ENCODE measurements around the gene ANKLE1. TPM values are rescaled to one million over a fixed set of nuclear protein-coding genes. Genes with fewer than 3 reads are reported as not detected.

ANKLE1 gene
- total RNA-seq, 1 donor from 2014 or later = 0.04 TPM

DNA sequence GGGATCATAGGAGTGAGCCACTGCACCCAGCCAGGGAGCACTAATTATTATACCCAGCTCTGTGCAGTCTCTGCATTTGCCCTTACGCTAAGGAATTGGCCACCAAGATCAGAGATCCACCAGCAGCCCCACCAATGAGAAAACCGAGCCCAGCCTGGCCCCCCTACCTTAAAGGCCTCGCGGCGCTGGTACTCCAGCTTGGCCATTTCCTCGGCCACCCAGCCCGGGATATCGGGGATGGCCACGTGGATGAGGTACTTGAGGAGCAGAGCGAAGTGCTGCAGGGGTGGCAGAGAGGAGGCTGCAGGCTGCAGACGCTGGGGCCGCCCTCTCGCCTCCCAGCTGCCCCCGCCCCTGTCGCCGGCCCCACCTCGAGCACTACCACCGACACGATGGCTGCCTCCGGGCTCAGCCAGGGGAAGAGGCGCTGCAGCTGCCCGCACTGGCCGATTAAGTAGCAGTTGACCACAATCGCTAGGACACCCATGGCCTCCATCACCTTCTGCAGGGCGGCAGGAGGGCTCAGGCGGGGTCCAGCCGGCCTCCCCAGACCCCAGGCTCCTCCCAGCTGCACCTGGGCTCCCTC is 45.5 kb downstream of the ANKLE1 start:
- ATAC-seq = no peak

DNA sequence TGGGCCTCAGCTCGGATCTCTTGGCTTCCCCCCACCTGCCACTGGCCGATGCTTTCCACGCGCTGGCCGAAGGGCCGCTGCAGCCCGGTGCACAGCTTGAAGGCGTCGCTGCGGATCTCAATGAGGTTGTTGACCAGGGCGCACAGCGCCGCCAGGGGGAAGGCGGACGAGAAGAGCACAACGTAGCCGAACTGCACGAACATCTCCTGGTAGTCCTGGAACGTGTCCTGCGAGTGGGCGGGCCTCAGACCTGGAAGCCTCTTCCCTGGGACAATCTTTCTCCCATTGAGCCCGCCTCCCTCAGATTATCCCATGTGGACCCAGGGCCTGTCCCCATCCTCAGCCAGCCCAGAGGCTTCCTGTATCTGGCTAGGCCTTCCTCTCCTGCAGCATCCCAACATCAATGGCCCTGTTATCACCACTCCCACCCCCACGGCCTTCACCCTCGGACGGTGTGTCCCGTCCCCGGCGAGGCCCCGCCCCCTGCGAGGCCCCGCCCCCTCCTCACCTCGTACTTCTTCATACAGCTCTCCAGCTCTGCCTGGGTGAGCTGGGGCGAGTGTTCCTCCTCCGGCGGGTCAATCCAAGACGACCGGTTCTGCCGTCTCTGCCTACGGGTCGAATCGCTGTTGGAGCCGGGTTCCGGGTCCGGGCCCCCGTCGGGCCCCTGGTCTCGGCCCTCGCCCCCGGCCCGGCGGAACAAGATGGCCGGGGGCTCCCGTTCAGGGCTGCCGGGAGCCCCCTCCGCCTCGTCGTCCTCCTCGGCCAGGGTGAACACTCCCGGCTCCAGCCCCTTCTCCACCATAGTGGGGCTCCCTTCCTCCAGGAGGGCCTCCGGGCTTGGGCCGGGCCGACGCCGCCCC is 46.2 kb downstream of the ANKLE1 start:
- ATAC-seq = peak; percentile 67

DNA sequence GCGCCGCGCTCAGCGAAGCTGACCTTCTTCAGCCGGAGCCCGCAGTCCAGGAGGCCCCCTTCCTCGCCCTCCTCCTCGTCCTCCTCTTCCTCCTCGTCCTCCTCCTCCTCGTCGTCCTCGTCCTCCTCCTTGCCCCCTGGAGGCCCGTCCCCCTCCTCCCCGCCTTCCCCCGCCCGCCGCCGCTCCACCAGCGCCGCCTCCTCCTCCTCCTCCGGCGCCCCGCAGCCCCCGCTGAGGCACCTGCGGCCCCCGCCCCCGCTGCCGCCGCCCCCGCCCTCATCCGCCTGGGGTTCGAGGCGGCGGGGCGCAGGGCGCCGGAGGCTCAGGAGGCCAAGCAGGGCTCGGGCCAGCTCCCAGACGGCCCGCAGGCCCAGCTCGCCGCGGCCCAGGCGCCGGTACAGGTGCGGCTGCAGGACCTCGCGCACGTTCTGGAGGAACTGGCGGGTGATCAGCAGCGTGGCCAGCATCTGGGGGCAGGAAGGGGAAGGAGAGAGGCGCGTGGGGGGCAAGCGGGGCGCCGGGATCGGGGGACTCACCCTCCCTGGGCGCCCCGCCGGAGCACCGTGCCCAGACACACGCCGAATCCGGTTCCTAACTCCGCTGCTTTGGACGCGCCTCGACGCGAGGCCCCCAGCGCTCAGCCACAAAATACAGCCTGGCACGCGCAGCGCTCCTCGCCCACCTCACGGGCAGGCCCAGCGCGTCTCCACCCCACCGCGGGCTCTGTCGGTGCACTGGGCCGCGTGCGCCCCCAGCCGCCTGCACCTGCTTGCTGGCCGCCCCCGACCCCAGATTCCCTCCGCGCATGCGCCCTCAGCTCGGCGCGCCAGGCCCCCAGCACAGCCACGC is 47.0 kb downstream of the ANKLE1 start:
- no peak for ATAC-seq

DNA sequence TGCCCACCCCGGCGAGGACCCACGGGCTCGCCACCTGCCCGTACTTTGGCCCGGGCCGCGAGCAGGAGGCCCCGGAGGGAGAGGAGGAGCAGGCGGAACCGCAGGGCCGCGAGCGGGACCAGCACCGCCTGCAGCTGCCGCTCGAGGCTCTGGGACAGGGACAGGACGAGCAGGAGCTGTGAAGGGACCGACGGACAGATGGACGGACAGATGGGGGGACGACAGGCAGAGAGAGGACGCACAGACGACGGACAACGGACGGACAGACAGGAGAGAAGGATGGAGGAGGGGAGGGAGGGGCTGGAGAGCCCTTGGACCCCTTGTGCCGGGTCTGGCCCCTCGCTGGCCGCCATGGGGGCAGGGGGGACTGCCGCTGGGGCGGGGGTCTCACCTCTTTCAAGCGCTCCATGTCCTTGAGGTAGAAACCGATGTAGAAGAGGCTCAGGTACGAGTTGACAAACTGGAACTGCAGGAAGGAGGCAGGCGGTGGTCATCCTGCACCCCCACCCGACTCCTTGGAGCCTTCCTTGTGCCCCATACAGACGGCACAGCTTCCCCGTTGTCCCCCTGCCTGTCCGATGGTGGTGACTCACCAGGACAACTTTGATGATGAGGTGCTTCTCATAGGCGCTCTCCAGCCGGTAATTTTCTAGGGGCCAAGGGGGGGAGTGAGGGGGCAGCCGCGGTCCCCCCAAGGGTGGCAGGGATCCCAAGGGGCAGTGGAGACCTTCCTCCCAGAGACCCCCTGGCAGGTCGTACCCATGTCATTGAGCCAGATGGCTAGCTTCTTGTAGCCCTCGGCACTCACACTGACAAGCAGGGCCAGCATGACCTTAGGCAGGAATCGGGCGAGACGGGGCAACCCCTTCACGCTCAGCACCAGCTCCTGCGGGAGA is 47.9 kb downstream of the ANKLE1 start:
- no peak for ATAC-seq

DNA sequence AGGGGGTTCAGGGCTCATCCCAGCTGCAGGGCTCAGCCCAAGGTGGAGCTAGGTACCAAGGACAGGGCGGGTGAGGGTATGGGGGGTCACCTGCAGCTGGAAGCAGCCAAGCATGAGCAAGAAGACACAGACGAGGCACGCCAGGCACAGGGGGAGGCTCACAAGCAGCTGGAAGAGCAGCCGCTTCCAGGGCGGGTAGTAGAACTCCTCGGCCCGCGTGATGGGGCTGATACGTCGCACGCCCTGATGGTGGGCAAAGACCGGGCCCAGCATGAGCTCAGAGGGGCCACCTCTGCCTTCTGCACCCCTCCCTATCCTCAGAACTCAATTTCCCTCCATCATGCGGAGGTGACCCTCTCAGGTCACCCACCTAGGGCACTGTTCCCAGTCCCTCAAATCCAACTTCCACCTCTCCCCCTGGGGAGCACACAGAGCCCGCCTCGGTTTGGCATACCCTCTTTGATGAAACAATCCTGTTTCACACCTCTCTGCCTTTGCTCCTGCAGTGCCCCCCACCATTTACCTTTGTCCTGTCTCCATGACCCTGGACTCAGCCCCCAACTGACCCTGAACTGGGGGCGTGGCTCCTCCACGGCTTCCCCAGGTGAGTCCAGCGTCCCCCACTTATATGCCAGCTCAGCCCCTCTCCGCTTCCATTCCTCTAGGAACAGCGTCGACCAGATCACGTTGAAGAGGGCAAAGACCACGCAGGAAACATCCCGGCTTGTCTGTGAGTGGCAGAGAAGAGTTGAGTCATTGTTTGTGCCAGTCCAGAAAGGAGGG is 48.8 kb downstream of the ANKLE1 start:
- no peak for ATAC-seq

DNA sequence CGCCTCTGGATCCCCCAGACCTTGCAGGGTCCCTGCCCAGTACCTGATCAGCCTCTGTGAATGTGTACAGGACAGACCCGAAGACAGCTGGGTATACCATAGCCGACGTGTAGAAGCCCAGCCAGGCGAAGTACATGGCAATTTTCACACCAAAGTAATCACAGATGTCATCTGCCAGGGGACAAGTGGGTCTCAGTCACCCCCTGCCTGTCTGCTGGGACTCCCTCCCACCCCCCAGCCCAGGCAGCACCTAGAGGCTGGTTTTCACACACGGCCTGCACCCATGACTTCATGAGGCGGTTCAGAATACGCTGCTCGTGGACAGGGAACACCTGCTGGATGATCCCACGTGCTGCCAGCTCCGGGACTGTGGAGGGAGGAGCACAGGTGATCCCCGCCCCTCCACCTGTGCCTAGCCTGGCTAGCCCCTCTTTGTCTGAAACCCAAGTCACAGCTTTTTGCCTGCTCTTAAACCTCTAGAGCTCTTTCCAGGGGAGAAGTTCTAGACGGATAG is 49.4 kb downstream of the ANKLE1 start:
- no peak for ATAC-seq

DNA sequence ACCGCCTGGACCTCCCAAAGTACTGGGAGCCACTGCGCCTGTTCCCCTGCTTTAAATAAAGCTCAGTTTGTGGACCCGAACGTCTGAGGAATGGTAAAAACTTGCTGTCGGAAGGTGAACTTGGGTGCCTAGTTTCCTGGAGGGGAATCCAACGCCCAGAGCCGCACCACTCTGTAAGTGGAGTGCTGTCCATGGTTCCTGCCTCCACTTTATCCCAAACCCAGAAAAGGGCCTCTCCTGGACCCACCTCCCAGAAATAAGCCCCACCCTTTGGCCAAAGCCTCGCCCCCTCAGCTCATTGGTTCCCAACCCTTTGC is 50.6 kb downstream of the ANKLE1 start:
- no peak for ATAC-seq

DNA sequence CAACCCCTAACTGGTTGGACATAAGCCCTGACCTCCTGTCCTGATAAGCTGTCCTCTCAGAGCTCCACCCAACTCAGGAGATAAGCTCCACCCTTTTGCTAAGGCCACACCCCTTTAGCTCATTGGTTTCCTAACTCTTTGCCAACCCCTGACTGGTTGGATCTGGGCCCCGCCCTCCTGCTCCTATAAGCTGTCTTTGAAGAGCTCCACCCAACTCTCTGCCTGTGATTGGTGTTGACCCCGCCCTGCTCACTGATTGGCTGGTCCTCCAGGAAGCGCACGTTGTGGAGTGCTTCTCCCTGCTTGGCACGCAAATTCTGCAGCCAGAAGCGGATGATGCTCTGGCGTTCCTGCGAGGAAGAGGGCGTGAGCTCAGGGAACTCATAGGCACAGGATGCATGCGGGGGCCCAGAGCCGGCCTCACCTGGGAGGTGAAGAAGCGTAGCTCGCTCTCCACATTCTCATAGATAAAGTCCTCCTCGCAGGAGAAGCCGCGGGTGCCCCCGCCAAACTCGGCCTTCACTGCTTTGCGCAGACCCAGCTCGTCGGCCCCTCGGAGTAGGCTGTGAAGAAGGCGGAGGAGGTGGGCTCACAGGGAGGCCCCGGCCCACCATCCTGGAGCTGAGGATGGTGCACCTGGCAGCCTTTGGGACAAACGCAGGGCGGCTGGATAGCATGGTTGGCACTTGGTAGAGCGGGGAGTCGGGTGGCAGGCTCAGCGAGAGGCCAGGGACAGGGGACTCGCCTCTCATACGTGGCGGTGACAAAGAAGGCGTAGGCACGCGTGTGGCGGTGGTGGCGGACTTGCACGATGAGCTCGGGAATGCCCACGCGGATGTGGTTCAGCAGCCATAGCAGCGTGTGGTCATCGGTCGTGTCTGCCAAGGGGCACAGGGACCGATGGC is 51.2 kb downstream of the ANKLE1 start:
- ATAC-seq = no peak

DNA sequence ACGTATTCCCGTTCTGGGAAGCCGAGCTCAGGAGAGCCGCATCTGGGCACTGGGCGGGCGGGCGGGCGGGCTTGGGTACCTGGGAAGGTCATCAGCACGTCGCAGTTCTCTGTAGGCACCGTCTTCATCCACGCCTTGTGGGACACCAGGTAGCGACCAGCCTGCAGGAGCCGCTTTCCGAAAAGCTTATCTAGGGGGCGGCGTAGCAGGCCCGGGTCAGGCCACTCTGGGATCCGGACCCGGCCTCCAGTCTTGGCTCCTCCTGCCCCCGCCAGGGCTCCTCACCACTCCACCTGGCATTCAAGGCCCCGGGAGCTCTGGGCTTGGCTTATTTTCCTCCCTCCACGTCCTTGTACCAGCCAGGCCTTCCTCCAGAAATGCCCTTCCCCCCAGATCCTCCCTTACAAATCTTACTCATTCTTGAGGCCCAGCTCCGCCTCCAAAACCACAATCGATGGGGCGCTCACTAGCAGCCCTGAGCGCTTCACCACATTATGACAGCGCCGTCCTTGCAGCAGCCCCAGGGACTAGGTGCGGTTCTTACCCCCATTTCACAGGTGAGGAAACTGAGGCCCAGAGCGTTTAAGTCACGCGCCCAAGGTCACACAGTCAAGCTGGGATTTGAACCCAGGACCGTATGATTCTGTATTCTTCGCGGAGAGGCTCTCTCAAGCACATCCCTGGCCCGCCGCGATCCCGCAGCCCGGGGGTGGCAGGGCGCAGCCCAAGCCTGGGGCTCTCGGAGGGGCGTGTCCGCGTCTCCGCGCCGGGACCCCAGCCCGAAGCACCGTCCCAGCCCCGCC is 52.1 kb downstream of the ANKLE1 start:
- peak; percentile 24 for ATAC-seq

DNA sequence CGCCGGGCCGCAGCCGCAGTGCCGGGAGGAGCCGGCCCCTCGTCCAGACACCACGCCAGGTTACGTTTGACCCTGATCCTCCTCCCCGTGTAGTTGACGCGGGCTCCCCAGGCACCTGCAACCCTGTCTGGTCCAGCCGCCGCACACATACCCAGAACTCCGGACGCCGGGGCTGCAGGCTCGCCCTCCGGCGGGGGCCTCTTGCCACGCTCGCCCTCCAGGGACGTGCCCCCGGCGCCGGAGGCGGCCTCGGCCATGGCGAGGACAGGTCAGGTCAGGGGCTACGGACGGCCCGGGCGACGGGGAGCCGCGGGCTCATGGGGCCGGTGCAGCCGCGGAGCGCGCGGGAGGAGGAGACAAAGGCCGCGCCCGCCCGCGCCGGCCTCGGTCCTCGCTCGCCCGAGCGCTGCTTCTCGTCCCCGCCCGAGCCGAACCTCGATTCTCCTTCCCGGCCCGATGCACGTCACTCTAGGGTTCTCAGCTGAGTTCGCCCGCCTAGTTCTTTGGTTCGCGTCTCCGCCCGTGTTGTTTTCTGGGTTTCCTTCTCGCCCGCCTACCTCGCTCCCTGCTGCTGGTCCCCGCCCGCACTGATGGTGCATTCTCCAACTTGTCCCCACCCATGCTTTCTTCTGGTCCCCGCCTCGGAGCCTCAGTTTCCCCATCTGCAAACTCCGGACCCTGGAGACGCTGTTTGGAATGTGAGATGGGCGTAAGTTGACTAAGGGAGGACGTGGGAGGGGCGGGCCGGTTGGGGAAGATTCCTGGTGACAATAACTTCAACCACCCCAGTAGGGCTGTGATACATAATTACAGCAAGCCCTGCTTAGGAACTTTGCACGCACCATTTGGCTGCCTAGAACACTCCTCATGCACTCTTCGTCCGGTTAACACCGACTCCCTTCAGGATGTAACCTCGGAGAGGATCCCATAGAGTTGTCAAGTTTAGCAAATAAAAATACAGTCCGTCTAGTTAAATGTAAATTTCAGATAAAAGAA is 53.0 kb downstream of the ANKLE1 start, which contains the start of gene ANO8:
ANO8 (minus strand) TSS at position 442 of the 996 bp plus-strand sequence; CDS start at position 257, 185 bp downstream.
- ATAC-seq = peak; percentile 66

DNA sequence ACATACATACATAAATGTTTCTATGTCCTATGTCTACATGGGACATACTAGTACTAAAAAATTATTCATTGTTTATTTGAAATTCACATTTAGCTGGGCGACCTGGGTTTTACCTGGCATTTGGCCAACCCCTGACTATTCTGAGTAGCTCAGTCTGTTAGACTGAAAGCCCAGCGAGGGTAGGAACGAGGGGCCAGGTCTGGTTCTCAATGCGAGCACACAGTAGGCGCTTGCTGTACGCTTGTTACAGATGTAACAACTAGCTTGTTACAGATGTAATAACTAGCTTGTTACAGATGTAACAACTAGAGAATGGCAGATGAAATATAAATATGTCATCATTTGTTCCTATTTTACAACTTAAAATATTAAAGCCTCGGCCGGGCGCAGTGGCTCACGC is 53.9 kb downstream of the ANKLE1 start:
- no peak for ATAC-seq

Other genes with a start within 250 kb of the ANKLE1 start
- 6.1 TPM for gene HAUS8, start 206.4 kb upstream of the ANKLE1 start, total RNA-seq
- 27.4 TPM for gene MYO9B, start 206.1 kb upstream of the ANKLE1 start, total RNA-seq
- gene USE1, start 66.5 kb upstream of the ANKLE1 start, total RNA-seq = 21.7 TPM
- gene OCEL1, start 55.7 kb upstream of the ANKLE1 start, total RNA-seq = 13.3 TPM
- 53.8 TPM for gene NR2F6, start 36.0 kb upstream of the ANKLE1 start, total RNA-seq
- 0.64 TPM for gene USHBP1, start 17.2 kb upstream of the ANKLE1 start, total RNA-seq
- 55.8 TPM for gene BABAM1, start 14.5 kb upstream of the ANKLE1 start, total RNA-seq
- 2.2 TPM for gene ABHD8, start 21.5 kb downstream of the ANKLE1 start, total RNA-seq
- 42.6 TPM for gene MRPL34, start 24.0 kb downstream of the ANKLE1 start, total RNA-seq
- 21.5 TPM for gene DDA1, start 27.7 kb downstream of the ANKLE1 start, total RNA-seq
- gene ANO8, start 53.0 kb downstream of the ANKLE1 start, total RNA-seq = 9.9 TPM
- gene GTPBP3, start 55.7 kb downstream of the ANKLE1 start, total RNA-seq = 11.7 TPM
- 22.6 TPM for gene PLVAP, start 95.4 kb downstream of the ANKLE1 start, total RNA-seq
- not detected for gene CCDC194, start 112.3 kb downstream of the ANKLE1 start, total RNA-seq
- 2.8 TPM for gene BST2, start 123.7 kb downstream of the ANKLE1 start, total RNA-seq
- 49.9 TPM for gene MVB12A, start 138.1 kb downstream of the ANKLE1 start, total RNA-seq
- gene TMEM221, start 166.8 kb downstream of the ANKLE1 start, total RNA-seq = not detected
- not detected for gene NXNL1, start 179.0 kb downstream of the ANKLE1 start, total RNA-seq
- gene SLC27A1, start 188.6 kb downstream of the ANKLE1 start, total RNA-seq = 4.1 TPM
- gene PGLS, start 229.7 kb downstream of the ANKLE1 start, total RNA-seq = 104 TPM